NT2/D1 (cell line): ENCODE data around the gene WASHC4.

Source experiments
- DNase-seq: peaks from one replicate; pipeline ENCODE4 v3.0.0-alpha.2; 2011; ENCODE audit warnings: low read depth, low spot score
- H3K27me3 ChIP-seq: 2 replicates; pipeline ENCODE4 v1.6.0; 2011; ENCODE audit warnings: mild to moderate bottlenecking; ENCODE audit not compliant: insufficient read length, insufficient read depth
- H3K36me3 ChIP-seq: 2 replicates; pipeline ENCODE4 v1.6.1; 2011; ENCODE audit warnings: mild to moderate bottlenecking, low read length, mixed read lengths; ENCODE audit not compliant: insufficient read depth, insufficient read length
- H3K4me1 ChIP-seq: 2 replicates; pipeline ENCODE4 v1.5.1; 2011; ENCODE audit not compliant: insufficient read depth, insufficient read length
- H3K4me3 ChIP-seq: 2 replicates; pipeline ENCODE4 v1.5.1; 2011; ENCODE audit warnings: low read depth; ENCODE audit not compliant: insufficient read length
- H3K9ac ChIP-seq: 2 replicates; pipeline ENCODE4 v1.6.0; 2011; ENCODE audit warnings: low read depth; ENCODE audit not compliant: insufficient read length
- H3K9me3 ChIP-seq: 2 replicates; pipeline ENCODE4 v1.5.1; 2011; ENCODE audit warnings: mild to moderate bottlenecking, low read length; ENCODE audit not compliant: insufficient read depth
- SUZ12 ChIP-seq: IDR thresholded peaks from 2 replicates; pipeline ENCODE4 v1.6.1; 2011; ENCODE audit not compliant: insufficient read length, insufficient read depth; ENCODE audit errors: extremely low read depth
- YY1 ChIP-seq: IDR thresholded peaks from 2 replicates; pipeline ENCODE4 v1.6.1; 2011; ENCODE audit not compliant: insufficient read length, insufficient read depth
- ZNF274 ChIP-seq: IDR thresholded peaks from 2 replicates; pipeline ENCODE4 v1.6.1; 2011; ENCODE audit warnings: mild to moderate bottlenecking, low read depth, low read length

WASHC4 gene

DNA sequence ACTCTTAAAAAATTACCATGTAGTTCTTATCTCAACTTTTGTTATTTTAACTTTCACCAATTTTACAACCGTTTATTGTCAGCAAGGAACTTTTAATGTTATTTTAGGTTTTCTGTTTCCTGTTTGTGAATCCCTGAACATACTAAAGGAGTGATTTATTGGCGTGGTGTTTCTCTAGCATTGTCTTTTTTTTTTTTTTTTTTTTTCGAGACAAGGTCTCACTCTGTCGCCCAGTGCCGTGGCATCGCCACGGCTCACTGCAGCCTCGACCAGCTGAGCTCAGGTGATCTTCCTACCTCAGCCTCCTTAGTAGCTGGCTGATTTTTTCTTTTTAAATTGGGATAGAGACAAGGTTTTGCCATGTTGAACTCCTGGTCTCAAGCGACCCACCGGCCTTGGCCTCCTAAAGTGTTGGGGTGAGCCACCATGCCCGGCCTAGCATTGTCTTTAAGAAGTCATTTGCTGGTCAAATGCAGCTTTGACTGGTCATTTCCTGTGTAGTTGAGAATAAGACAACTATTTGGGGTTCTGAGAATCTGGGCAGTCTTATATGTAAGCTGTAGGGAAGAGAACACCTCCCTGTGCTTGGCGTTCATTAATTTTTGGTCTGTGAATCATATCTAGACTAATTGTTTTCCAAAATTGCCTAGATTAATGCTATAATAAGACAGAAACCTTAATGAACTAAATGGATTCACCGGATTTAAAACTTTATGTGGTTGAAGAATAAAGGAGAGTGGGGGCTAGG lies 2.1 kb downstream of the WASHC4 start:
- TF ChIP-seq YY1 (no peak), ZNF274 (no peak), SUZ12 (no peak)
- DNase-seq: no peak
- peaks cover 38% of the 10 kb centered on the region for H3K36me3 ChIP-seq
- H3K4me3 ChIP-seq: no peak overlapping the region
- peaks cover 15% of the 10 kb centered on the region for H3K27me3 ChIP-seq
- no peak overlapping the region for H3K9ac ChIP-seq
- no peaks in the 10 kb centered on the region for H3K4me1 ChIP-seq
- H3K9me3 ChIP-seq: 0 out of 2 replicates have a peak, but pooled peaks cover 13% of the 10 kb centered on the region

GRCh38 chr12:105110851-105111250 lies 3.3 kb downstream of the WASHC4 start:
- no peak overlapping the region for H3K4me3 ChIP-seq

DNA sequence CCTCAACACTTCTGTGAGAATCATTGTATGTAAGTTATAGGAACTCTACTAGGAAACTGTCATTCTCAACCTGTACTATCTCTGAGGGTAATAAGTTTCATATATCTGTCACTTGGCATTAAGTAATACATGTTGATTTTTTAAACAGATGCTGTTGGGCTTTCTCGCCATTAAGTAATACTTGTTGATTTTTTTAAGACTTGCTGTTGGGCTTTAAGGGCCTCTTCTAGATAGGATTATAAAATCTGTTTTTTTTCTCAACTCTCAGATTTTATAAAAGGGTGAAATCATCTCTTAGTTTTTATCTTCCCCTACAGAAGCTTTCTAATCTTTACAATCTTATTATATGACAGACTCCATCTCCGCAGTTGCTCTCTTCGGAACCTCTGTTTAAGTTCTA lies 5.6 kb downstream of the WASHC4 start:
- Histone ChIP-seq H3K9ac (no peak overlapping the region), H3K27me3 (no peaks in the 10 kb centered on the region), H3K4me1 (no peaks in the 10 kb centered on the region), H3K36me3 (peaks cover 68% of the 10 kb centered on the region), H3K9me3 (0 out of 2 replicates have a peak, but pooled peaks cover 10% of the 10 kb centered on the region), H3K4me3 (no peak overlapping the region)
- no peak for DNase-seq
- TF ChIP-seq ZNF274 (no peak), SUZ12 (no peak), YY1 (no peak)

More at GRCh38 chr12:105110851-105111250, 3.3 kb downstream of the WASHC4 start:
- TF ChIP-seq YY1: no peak
- TF ChIP-seq ZNF274: no peak
- TF ChIP-seq SUZ12: no peak
- H3K4me1 ChIP-seq: no peaks in the 10 kb centered on the region
- no peak overlapping the region for H3K9ac ChIP-seq
- H3K9me3 ChIP-seq: 0 out of 2 replicates have a peak, but pooled peaks cover 10% of the 10 kb centered on the region
- no peak for DNase-seq
- peaks cover 15% of the 10 kb centered on the region for H3K27me3 ChIP-seq
- H3K36me3 ChIP-seq: peaks cover 50% of the 10 kb centered on the region

DNA sequence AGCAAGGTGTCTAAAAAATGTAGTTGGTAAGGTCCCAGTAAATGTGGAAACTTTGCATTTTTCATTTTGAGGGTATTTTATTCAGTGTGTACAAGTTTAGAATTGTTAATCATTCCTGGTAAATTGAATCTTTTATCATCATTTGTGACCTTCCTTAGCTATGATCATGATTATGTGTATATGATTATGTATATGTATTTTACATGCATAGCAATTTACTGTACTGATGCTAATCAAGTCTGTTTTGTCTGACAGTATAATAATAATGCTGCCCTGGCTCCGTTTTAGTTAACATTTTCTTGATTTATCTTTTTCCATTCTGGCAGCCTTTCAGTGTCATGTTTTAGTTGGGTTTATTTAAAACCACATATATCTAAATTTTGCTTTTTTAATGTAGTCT lies 9.4 kb downstream of the WASHC4 start:
- Histone ChIP-seq H3K36me3 (peaks cover 94% of the 10 kb centered on the region), H3K27me3 (no peaks in the 10 kb centered on the region)

GRCh38 chr12:105120551-105120950 lies 13.0 kb downstream of the WASHC4 start:
- Histone ChIP-seq H3K36me3 (peaks cover 91% of the 10 kb centered on the region), H3K4me1 (no peaks in the 10 kb centered on the region), H3K9me3 (no peaks in the 10 kb centered on the region), H3K9ac (no peak overlapping the region), H3K27me3 (no peaks in the 10 kb centered on the region), H3K4me3 (no peak overlapping the region)
- no peak for DNase-seq
- TF ChIP-seq YY1 (no peak), ZNF274 (no peak)

More for the DNA sequence above, 9.4 kb downstream of the WASHC4 start:
- Histone ChIP-seq H3K4me3 (no peak overlapping the region), H3K4me1 (no peaks in the 10 kb centered on the region), H3K9ac (no peak overlapping the region), H3K9me3 (0 out of 2 replicates have a peak, but pooled peaks cover 6% of the 10 kb centered on the region)
- TF ChIP-seq SUZ12 (no peak), YY1 (no peak), ZNF274 (no peak)
- no peak for DNase-seq

DNA sequence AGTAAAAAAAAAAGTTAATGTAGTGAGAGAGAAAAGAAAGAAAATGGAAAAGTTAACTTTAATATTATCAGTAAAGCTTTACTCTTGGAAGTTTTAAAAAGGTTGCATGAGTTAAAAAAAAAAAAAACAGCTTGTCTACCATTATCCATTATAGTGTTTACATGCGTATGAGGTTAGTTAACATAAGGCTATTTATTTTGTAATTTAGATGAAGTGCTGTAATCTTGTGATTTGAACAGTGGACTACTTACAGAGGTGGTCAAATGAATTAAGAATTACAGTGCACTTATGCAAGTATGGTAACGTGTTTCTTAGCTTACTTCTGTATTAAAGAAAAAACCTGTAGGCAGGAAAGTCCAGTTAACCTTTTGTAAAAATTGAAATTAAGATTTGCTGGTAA lies 30.7 kb downstream of the WASHC4 start:
- no peak overlapping the region for H3K9ac ChIP-seq
- peaks cover 60% of the 10 kb centered on the region for H3K36me3 ChIP-seq
- H3K4me1 ChIP-seq: no peaks in the 10 kb centered on the region
- no peak overlapping the region for H3K4me3 ChIP-seq
- H3K27me3 ChIP-seq: no peaks in the 10 kb centered on the region
- DNase-seq: no peak
- H3K9me3 ChIP-seq: no peaks in the 10 kb centered on the region
- TF ChIP-seq YY1: no peak
- no peak for TF ChIP-seq ZNF274
- no peak for TF ChIP-seq SUZ12

- Histone ChIP-seq H3K4me3 (no peak overlapping the region), H3K4me1 (no peaks in the 10 kb centered on the region), H3K9me3 (no peaks in the 10 kb centered on the region), H3K27me3 (no peaks in the 10 kb centered on the region), H3K36me3 (peaks cover 75% of the 10 kb centered on the region), H3K9ac (no peak overlapping the region)
- DNase-seq: no peak
- TF ChIP-seq YY1 (no peak), SUZ12 (no peak), ZNF274 (no peak)
Measured at GRCh38 chr12:105141320-105141922, 33.9 kb downstream of the WASHC4 start.

- Histone ChIP-seq H3K9ac (no peak overlapping the region), H3K36me3 (peaks cover 76% of the 10 kb centered on the region), H3K9me3 (no peaks in the 10 kb centered on the region), H3K4me1 (no peaks in the 10 kb centered on the region), H3K27me3 (no peaks in the 10 kb centered on the region), H3K4me3 (no peak overlapping the region)
- no peak for DNase-seq
- TF ChIP-seq YY1: no peak
- TF ChIP-seq SUZ12: no peak
- TF ChIP-seq ZNF274: no peak
Measured at GRCh38 chr12:105142259-105142658, 34.7 kb downstream of the WASHC4 start.
